Spleen (tissue), 7 donors: ENCODE measurements around the gene INSYN1.

Experiments
- POLR2A ChIP-seq, 3 donors: fragments of 450-650 bp; IDR thresholded peaks; one replicate each; pipeline ENCODE4 v1.5.1; 2017; ENCODE audit warnings: antibody characterized with exemption in 3 of 3, mild to moderate bottlenecking in 1 of 3
- POLR2AphosphoS5 ChIP-seq, 3 donors: sonication (generic); formaldehyde crosslinking; IDR thresholded peaks; one replicate each; pipeline ENCODE4 v1.5.1; 2017; ENCODE audit warnings: antibody characterized with exemption in 3 of 3
- TF ChIP-seq, protein P1 (sequence below), 11 experiments: fragments of 200-600 bp in 7 of 11; fragments of 450-650 bp in 4 of 11; sonication (generic) in 4 of 11; IDR thresholded peaks in 8 of 11; conservative IDR thresholded peaks in 3 of 11; 1 replicate in 7 of 11; 2 replicates in 4 of 11; pipeline versions ENCODE4 v1.4.0 to v1.8.0; 2016 to 2021; ENCODE audit warnings: antibody characterized with exemption in 11 of 11, inconsistent platforms in 4 of 11, mild to moderate bottlenecking in 1 of 11
- donor health status: DM: no; HTN: no; CAD: no; lungs with moderate emphysema.
- donor health status: DM: no; HTN: no; CAD: no.
- donor health status: DM: no; HTN: no; CAD: no.

- TF ChIP-seq, protein P1, sequence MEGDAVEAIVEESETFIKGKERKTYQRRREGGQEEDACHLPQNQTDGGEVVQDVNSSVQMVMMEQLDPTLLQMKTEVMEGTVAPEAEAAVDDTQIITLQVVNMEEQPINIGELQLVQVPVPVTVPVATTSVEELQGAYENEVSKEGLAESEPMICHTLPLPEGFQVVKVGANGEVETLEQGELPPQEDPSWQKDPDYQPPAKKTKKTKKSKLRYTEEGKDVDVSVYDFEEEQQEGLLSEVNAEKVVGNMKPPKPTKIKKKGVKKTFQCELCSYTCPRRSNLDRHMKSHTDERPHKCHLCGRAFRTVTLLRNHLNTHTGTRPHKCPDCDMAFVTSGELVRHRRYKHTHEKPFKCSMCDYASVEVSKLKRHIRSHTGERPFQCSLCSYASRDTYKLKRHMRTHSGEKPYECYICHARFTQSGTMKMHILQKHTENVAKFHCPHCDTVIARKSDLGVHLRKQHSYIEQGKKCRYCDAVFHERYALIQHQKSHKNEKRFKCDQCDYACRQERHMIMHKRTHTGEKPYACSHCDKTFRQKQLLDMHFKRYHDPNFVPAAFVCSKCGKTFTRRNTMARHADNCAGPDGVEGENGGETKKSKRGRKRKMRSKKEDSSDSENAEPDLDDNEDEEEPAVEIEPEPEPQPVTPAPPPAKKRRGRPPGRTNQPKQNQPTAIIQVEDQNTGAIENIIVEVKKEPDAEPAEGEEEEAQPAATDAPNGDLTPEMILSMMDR (IDR thresholded peaks at IDR 0.05 in 8 of 11, conservative IDR thresholded peaks at IDR 0.05 in 3 of 11), result no peak
- TF ChIP-seq POLR2AphosphoS5 (IDR thresholded peaks at IDR 0.05) (no peak), POLR2A (IDR thresholded peaks at IDR 0.05) (no peak)
Observed at GRCh38 chr15:73718694-73719093, 34.5 kb downstream of the INSYN1 start.
